ENCODE results near the gene TTLL11. TPM values are rescaled to one million over a fixed set of nuclear protein-coding genes. Genes with fewer than 3 reads are reported as not detected.

The TTLL11 gene
- total RNA-seq, 2 experiments from 2014 or later = 0.56 to 1.4 TPM

- H3K27me3 Mint-ChIP-seq = no peaks in the 10 kb centered on the region
- H3K4me1 Mint-ChIP-seq (ENCODE audit: low read depth) = no peaks in the 10 kb centered on the region
- H3K4me3 Mint-ChIP-seq = no peak overlapping the region
- ChIA-PET POLR2A (interaction anchor here (1.2 kb wide), 1 partner anchor 59 kb away, joined by 3 read pairs; no protein-coding TSS in a partner anchor), CTCF (interaction anchor here (1.6 kb wide), 1 partner anchor 38 kb away, joined by 4 read pairs; no protein-coding TSS in a partner anchor)
- TF ChIP-seq, protein P1, sequence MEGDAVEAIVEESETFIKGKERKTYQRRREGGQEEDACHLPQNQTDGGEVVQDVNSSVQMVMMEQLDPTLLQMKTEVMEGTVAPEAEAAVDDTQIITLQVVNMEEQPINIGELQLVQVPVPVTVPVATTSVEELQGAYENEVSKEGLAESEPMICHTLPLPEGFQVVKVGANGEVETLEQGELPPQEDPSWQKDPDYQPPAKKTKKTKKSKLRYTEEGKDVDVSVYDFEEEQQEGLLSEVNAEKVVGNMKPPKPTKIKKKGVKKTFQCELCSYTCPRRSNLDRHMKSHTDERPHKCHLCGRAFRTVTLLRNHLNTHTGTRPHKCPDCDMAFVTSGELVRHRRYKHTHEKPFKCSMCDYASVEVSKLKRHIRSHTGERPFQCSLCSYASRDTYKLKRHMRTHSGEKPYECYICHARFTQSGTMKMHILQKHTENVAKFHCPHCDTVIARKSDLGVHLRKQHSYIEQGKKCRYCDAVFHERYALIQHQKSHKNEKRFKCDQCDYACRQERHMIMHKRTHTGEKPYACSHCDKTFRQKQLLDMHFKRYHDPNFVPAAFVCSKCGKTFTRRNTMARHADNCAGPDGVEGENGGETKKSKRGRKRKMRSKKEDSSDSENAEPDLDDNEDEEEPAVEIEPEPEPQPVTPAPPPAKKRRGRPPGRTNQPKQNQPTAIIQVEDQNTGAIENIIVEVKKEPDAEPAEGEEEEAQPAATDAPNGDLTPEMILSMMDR (IDR thresholded peaks at IDR 0.05) = no peak
- H3K9me3 Mint-ChIP-seq = no peaks in the 10 kb centered on the region
- no peak for DNase-seq
- no peak for ATAC-seq
- no peak overlapping the region for H3K27ac Mint-ChIP-seq
- intact Hi-C loops (cut with micrococcal nuclease) = no loop called here
- peaks cover 11% of the 10 kb centered on the region for H3K36me3 Mint-ChIP-seq (ENCODE audit: low read depth)
Observed at GRCh38 chr9:122033775-122034373, 59.2 kb downstream of the TTLL11 start.

DNA sequence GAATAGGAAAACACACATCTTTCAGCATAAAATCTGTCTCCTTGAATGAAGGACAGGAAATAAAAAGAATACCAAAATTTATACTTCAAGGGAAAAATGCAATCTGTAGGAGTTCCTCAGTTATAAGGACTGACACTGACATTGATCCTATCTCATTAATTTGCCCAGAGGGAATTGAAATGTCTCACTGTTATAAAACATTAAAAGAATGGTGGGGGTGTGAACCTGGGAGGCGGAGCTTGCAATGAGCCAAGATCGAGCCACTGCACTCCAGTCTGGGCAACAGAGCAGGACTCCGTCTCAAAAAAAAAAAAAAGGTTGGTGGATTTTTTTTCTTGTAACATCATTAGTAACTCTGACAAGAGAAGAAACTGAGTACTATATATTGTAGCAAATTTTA is 60.8 kb downstream of the TTLL11 start:
- Mint-ChIP-seq H3K27me3 (no peaks in the 10 kb centered on the region), H3K4me3 (no peak overlapping the region), H3K4me1 (ENCODE audit: low read depth) (no peaks in the 10 kb centered on the region), H3K27ac (no peak overlapping the region), H3K9me3 (peaks cover 1% of the 10 kb centered on the region), H3K36me3 (ENCODE audit: low read depth) (peaks cover 14% of the 10 kb centered on the region)
- no peak for ATAC-seq
- ChIA-PET CTCF (interaction anchor here (0.6 kb wide), 1 partner anchor 280 kb away, joined by 4 read pairs; no protein-coding TSS in a partner anchor), POLR2A (no interaction called here)
- TF ChIP-seq, protein P1 (IDR thresholded peaks at IDR 0.05) = no peak
- DNase-seq = no peak
- intact Hi-C loops (cut with micrococcal nuclease) = no loop called here

DNA sequence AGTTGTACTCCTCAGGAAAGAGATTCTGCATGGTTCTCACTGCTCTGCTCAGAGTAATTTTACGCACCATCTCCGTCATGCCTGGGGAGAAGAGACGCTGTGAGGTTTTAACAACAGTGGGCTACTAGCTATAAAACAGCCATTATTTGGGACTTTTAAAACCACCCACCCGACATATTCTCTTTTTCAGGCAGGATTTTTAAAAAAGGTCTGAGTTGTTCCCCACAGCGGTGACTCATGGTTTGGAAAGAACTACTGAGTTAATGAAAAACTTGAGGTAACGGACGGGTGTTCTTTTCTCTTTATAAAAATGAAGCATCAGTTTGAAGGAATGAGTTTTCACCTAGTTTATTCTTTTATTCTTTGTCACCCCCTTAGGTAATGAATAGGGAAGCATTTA is 61.3 kb downstream of the TTLL11 start:
- DNase-seq (no peak), ATAC-seq (no peak)
- Mint-ChIP-seq H3K36me3 (ENCODE audit: low read depth) (peaks cover 17% of the 10 kb centered on the region), H3K27ac (no peak overlapping the region), H3K4me1 (ENCODE audit: low read depth) (no peaks in the 10 kb centered on the region), H3K27me3 (no peaks in the 10 kb centered on the region), H3K4me3 (no peak overlapping the region), H3K9me3 (peaks cover 1% of the 10 kb centered on the region)
- intact Hi-C loops (cut with micrococcal nuclease) = no loop called here
- TF ChIP-seq, protein P1 (IDR thresholded peaks at IDR 0.05) = no peak
- ChIA-PET POLR2A (interaction anchor here (0.6 kb wide), 1 partner anchor 54 kb away, joined by 4 read pairs; no protein-coding TSS in a partner anchor), CTCF (interaction anchor here (0.6 kb wide), 1 partner anchor 279 kb away, joined by 4 read pairs; no protein-coding TSS in a partner anchor)

- no peak for ATAC-seq
- CTCF ChIA-PET = no interaction called here
- Mint-ChIP-seq H3K4me1 (ENCODE audit: low read depth) (no peaks in the 10 kb centered on the region), H3K27me3 (no peaks in the 10 kb centered on the region), H3K4me3 (no peak overlapping the region), H3K27ac (no peak overlapping the region), H3K9me3 (peaks cover 1% of the 10 kb centered on the region), H3K36me3 (ENCODE audit: low read depth) (peaks cover 17% of the 10 kb centered on the region)
- no peak for DNase-seq
- TF ChIP-seq, protein P1 (IDR thresholded peaks at IDR 0.05) = no peak
- POLR2A ChIA-PET = no interaction called here
- intact Hi-C loops (cut with micrococcal nuclease) = no loop called here
Observed at GRCh38 chr9:122031157-122031556, 62.0 kb downstream of the TTLL11 start.

GRCh38 chr9:122030357-122030756 is 62.8 kb downstream of the TTLL11 start:
- Mint-ChIP-seq H3K9me3 (peaks cover 1% of the 10 kb centered on the region), H3K4me3 (no peak overlapping the region), H3K27me3 (no peaks in the 10 kb centered on the region), H3K27ac (no peak overlapping the region), H3K4me1 (ENCODE audit: low read depth) (no peaks in the 10 kb centered on the region), H3K36me3 (ENCODE audit: low read depth) (peaks cover 19% of the 10 kb centered on the region)
- intact Hi-C loops (cut with micrococcal nuclease) = no loop called here
- CTCF ChIA-PET = interaction anchor here (1.4 kb wide), 1 partner anchor 27 kb away, joined by 3 read pairs; no protein-coding TSS in a partner anchor
- DNase-seq (no peak), ATAC-seq (no peak)
- TF ChIP-seq, protein P1 (IDR thresholded peaks at IDR 0.05) = no peak
- POLR2A ChIA-PET = interaction anchor here (0.7 kb wide), 1 partner anchor 443 kb away, joined by 3 read pairs; no protein-coding TSS in a partner anchor

Measured in activated CD8-positive, alpha-beta T cell treated with anti-CD3 and anti-CD28 coated beads for 36 hours (primary cell).